KMS-11 (cell line): ENCODE results near the gene ARHGAP42.

ENCODE experiments used
- H2AFZ ChIP-seq: fragments of 200-600 bp; sonication (generic); 2 replicates; pipeline ENCODE4 v1.6.1; 2016; ENCODE audit warnings: antibody characterized with exemption, mixed run types, low read depth
- H3K27ac ChIP-seq: fragments of 200-600 bp; sonication (generic); 2 replicates; pipeline ENCODE4 v1.6.1; 2016; ENCODE audit warnings: mild to moderate bottlenecking, mixed run types
- H3K27me3 ChIP-seq: fragments of 200-600 bp; sonication (generic); 2 replicates; pipeline ENCODE4 v1.6.1; 2017; ENCODE audit warnings: mild to moderate bottlenecking, low read depth, mixed run types, moderate library complexity; ENCODE audit not compliant: insufficient read depth
- H3K36me3 ChIP-seq: fragments of 200-600 bp; sonication (generic); 2 replicates; pipeline ENCODE4 v1.6.1; 2017; ENCODE audit warnings: mild to moderate bottlenecking, mixed run types; ENCODE audit not compliant: insufficient read depth
- H3K4me1 ChIP-seq: fragments of 200-600 bp; sonication (generic); 2 replicates; pipeline ENCODE4 v1.6.1; 2016; ENCODE audit warnings: mild to moderate bottlenecking, low read depth, mixed run types; ENCODE audit not compliant: poor library complexity, severe bottlenecking
- H3K4me2 ChIP-seq: fragments of 200-600 bp; sonication (generic); 2 replicates; pipeline ENCODE4 v1.7.0; 2016; ENCODE audit warnings: mild to moderate bottlenecking, mixed run types
- H3K4me3 ChIP-seq: fragments of 200-600 bp; sonication (generic); IDR thresholded peaks from 2 replicates; pipeline ENCODE4 v1.6.1; 2017; ENCODE audit warnings: low read depth, low read length, mixed read lengths; ENCODE audit not compliant: insufficient read depth
- H3K79me2 ChIP-seq: fragments of 200-600 bp; sonication (generic); 2 replicates; pipeline ENCODE4 v1.6.1; 2016; ENCODE audit warnings: low read depth, mixed run types; ENCODE audit not compliant: insufficient read depth
- H3K9ac ChIP-seq: fragments of 200-600 bp; sonication (generic); 2 replicates; pipeline ENCODE4 v1.6.1; 2016; ENCODE audit warnings: mild to moderate bottlenecking, mixed run types
- H4K20me1 ChIP-seq: fragments of 200-600 bp; sonication (generic); 2 replicates; pipeline ENCODE4 v1.6.1; 2016; ENCODE audit warnings: mild to moderate bottlenecking, mixed run types; ENCODE audit not compliant: insufficient read depth
- TF ChIP-seq, protein P1 (sequence below): fragments of 200-600 bp; sonication (generic); conservative IDR thresholded peaks from 2 replicates; pipeline ENCODE4 v1.6.1; 2017; ENCODE audit warnings: low read depth, mild to moderate bottlenecking, antibody characterized with exemption, low read length, moderate library complexity, mixed read lengths

The ARHGAP42 gene

GRCh38 chr11:100867606-100868005 is 180.5 kb downstream of the ARHGAP42 start:
- Histone ChIP-seq H3K4me1 (peaks cover 24% of the 10 kb centered on the region), H3K36me3 (no peaks in the 10 kb centered on the region), H3K4me3 (no peak overlapping the region), H3K9ac (no peak overlapping the region), H3K4me2 (no peak overlapping the region), H3K79me2 (no peaks in the 10 kb centered on the region), H2AFZ (no peak overlapping the region), H3K27me3 (no peaks in the 10 kb centered on the region), H3K27ac (no peak overlapping the region), H4K20me1 (no peaks in the 10 kb centered on the region)
- TF ChIP-seq, protein P1, sequence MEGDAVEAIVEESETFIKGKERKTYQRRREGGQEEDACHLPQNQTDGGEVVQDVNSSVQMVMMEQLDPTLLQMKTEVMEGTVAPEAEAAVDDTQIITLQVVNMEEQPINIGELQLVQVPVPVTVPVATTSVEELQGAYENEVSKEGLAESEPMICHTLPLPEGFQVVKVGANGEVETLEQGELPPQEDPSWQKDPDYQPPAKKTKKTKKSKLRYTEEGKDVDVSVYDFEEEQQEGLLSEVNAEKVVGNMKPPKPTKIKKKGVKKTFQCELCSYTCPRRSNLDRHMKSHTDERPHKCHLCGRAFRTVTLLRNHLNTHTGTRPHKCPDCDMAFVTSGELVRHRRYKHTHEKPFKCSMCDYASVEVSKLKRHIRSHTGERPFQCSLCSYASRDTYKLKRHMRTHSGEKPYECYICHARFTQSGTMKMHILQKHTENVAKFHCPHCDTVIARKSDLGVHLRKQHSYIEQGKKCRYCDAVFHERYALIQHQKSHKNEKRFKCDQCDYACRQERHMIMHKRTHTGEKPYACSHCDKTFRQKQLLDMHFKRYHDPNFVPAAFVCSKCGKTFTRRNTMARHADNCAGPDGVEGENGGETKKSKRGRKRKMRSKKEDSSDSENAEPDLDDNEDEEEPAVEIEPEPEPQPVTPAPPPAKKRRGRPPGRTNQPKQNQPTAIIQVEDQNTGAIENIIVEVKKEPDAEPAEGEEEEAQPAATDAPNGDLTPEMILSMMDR, result no peak

DNA sequence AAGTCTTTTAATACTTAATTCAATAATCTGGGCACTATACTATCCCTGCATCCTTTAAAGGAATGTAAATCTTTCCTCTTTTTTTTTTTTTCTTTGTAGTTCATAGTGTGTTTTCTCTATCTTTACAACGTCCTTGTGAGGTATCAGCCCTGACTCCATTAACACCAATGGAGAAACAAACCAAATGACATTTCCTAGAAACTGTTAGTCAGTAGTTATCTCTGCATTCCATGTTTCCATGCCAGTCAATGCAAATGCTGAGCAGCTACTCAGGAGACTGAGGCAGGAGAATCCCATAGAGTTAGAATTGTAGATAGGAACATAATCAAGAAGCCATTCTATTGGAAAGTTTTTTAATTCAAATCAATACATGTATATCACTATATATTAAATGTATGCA is 182.2 kb downstream of the ARHGAP42 start:
- no peaks in the 10 kb centered on the region for H3K79me2 ChIP-seq

DNA sequence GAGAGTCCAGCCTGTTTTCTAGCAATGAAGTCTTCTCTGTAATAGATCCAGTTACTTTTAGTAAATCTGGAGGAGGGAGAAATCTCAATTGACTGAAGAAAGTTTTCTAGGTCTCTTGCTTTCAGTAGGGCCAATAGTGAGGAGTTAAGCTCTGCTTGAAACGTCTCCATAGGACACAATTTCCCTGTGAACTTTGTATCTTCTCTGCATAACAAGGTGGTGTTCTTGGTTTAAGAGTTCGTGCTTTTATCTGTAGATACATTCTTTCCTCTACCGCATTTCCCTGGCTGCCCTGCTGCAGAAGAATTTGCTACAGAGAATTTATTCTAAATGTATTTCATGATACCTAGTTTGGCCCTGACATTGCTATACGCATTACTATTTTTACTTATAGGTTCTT is 183.1 kb downstream of the ARHGAP42 start:
- Histone ChIP-seq H3K4me2 (no peak overlapping the region), H2AFZ (no peak overlapping the region), H3K27ac (no peak overlapping the region), H3K9ac (no peak overlapping the region), H3K36me3 (no peaks in the 10 kb centered on the region), H3K4me1 (peaks cover 2% of the 10 kb centered on the region), H3K27me3 (no peaks in the 10 kb centered on the region), H3K79me2 (no peaks in the 10 kb centered on the region), H4K20me1 (no peaks in the 10 kb centered on the region), H3K4me3 (no peak overlapping the region)
- TF ChIP-seq, protein P1, result no peak

More for the DNA sequence above, 182.2 kb downstream of the ARHGAP42 start:
- Histone ChIP-seq H3K9ac (no peak overlapping the region), H4K20me1 (no peaks in the 10 kb centered on the region), H2AFZ (no peak overlapping the region), H3K4me2 (no peak overlapping the region), H3K27me3 (no peaks in the 10 kb centered on the region), H3K27ac (no peak overlapping the region), H3K4me1 (peaks cover 11% of the 10 kb centered on the region), H3K4me3 (no peak overlapping the region), H3K36me3 (no peaks in the 10 kb centered on the region)
- TF ChIP-seq, protein P1, result no peak

DNA sequence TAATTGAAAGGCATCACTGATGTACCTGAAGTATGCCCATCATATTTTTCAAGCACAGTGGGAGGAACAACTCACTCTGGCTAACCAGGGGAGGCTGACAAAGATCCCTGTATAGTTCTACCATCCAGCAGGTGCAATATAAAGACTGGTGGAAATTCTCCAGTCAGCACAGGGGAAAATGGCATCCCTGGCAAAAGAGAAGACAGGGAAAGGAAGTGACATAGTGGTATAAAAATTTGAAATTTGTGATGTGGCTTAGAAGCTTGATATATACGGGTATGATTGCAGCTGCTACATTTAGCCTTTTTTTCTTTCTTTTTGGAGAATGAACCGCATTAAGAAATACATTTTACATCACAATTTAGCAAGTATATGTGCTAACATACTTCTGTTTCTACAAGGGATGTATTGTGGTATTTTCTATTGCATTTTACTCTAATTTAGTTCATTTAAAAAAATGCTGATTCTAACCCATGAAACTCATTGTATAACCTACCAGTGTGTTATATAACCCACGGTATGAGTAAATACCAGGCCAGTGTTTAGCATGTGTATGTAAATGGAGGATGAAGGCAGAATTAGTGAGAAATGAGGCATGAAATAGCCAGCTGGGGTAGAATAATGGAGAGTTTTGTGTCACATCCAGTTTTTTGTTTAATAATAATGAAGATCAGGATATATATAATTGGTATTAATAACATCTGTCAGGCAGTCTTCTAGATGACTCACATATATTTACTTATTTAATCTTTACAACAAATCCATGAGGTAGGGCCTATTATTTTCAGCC is 186.1 kb downstream of the ARHGAP42 start:
- peaks cover 22% of the 10 kb centered on the region for H3K4me1 ChIP-seq
- no peak overlapping the region for H3K4me3 ChIP-seq
- no peaks in the 10 kb centered on the region for H3K79me2 ChIP-seq
- no peaks in the 10 kb centered on the region for H3K27me3 ChIP-seq
- H4K20me1 ChIP-seq, result no peaks in the 10 kb centered on the region
- H3K27ac ChIP-seq, result no peak overlapping the region
- no peak overlapping the region for H2AFZ ChIP-seq
- H3K9ac ChIP-seq, result no peak overlapping the region
- no peaks in the 10 kb centered on the region for H3K36me3 ChIP-seq
- TF ChIP-seq, protein P1, result no peak
- no peak overlapping the region for H3K4me2 ChIP-seq
